Right lobe of liver (tissue), 4 donors: Measurements from ENCODE around the gene TGM6.

ENCODE experiments used
- POLR2A ChIP-seq: fragments of 450-650 bp; IDR thresholded peaks from one replicate; pipeline ENCODE4 v1.6.1; 2017; ENCODE audit warnings: antibody characterized with exemption, mild to moderate bottlenecking
- TF ChIP-seq, protein P1 (sequence below), 4 donors: fragments of 200-600 bp in 3 of 4; fragments of 450-650 bp in 1 of 4; IDR thresholded peaks; one replicate each; pipeline versions ENCODE4 v1.5.1 to v1.8.0; 2016 to 2022; ENCODE audit warnings: antibody characterized with exemption in 4 of 4, mild to moderate bottlenecking in 2 of 4
- donor health status: DM: no; HTN: no; CAD: no.
- donor health status: DM: no; HTN: no; CAD: no.
- donor health status: DM: no; HTN: yes; CAD: no.

- TF ChIP-seq POLR2A, result no peak
- TF ChIP-seq, protein P1, sequence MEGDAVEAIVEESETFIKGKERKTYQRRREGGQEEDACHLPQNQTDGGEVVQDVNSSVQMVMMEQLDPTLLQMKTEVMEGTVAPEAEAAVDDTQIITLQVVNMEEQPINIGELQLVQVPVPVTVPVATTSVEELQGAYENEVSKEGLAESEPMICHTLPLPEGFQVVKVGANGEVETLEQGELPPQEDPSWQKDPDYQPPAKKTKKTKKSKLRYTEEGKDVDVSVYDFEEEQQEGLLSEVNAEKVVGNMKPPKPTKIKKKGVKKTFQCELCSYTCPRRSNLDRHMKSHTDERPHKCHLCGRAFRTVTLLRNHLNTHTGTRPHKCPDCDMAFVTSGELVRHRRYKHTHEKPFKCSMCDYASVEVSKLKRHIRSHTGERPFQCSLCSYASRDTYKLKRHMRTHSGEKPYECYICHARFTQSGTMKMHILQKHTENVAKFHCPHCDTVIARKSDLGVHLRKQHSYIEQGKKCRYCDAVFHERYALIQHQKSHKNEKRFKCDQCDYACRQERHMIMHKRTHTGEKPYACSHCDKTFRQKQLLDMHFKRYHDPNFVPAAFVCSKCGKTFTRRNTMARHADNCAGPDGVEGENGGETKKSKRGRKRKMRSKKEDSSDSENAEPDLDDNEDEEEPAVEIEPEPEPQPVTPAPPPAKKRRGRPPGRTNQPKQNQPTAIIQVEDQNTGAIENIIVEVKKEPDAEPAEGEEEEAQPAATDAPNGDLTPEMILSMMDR (IDR thresholded peaks at IDR 0.05), result no peak
These were observed 19.6 kb downstream of the TGM6 start for GRCh38 chr20:2400290-2400689.
